NOMO-1 (cell line): ENCODE measurements around the gene COMMD1.
"Not testable (repeated sequence)": the region's sequence is repeated elsewhere in the genome, so short reads cannot be mapped to it uniquely, and the experiment has no call there.

Experiments
- DNase-seq, 2 experiments: peaks; one replicate each; lab custom pipeline; 2025; ENCODE audit not compliant: unreplicated experiment in 2 of 2; lab: John Stamatoyannopoulos, UW

The COMMD1 gene

GRCh38 chr2:62065243-62065642 is 159.8 kb downstream of the COMMD1 start:
- DNase-seq: no peak

GRCh38 chr2:62071126-62071598 is 165.7 kb downstream of the COMMD1 start:
- no peak for DNase-seq

GRCh38 chr2:62071760-62072680 is 166.5 kb downstream of the COMMD1 start:
- DNase-seq: no peak

GRCh38 chr2:62074233-62074632 is 168.8 kb downstream of the COMMD1 start:
- DNase-seq: no peak

- no peak for DNase-seq
These were observed 171.6 kb downstream of the COMMD1 start for GRCh38 chr2:62076980-62077638.

- no peak for DNase-seq
These were observed 179.3 kb downstream of the COMMD1 start for GRCh38 chr2:62084801-62085200.

GRCh38 chr2:62089658-62090057 is 184.2 kb downstream of the COMMD1 start:
- no peak for DNase-seq

GRCh38 chr2:62091471-62091870 is 186.0 kb downstream of the COMMD1 start:
- no peak for DNase-seq

- peak; percentile 25 to 61 for DNase-seq
These were observed 193.6 kb downstream of the COMMD1 start for GRCh38 chr2:62099050-62099449.

GRCh38 chr2:62099523-62100175 is 194.2 kb downstream of the COMMD1 start:
- DNase-seq: no peak

- no peak for DNase-seq
These were observed 196.4 kb downstream of the COMMD1 start for GRCh38 chr2:62101886-62102285.

- peak in 1 of 2 experiments; percentile 9 for DNase-seq
These were observed 197.0 kb downstream of the COMMD1 start for GRCh38 chr2:62102402-62102920.

- no peak for DNase-seq
These were observed 204.1 kb downstream of the COMMD1 start for GRCh38 chr2:62109554-62109953.

GRCh38 chr2:62110415-62111025 is 205.0 kb downstream of the COMMD1 start:
- no peak for DNase-seq

- no peak for DNase-seq
These were observed 206.7 kb downstream of the COMMD1 start for GRCh38 chr2:62112179-62112578.

- no peak for DNase-seq
These were observed 209.1 kb downstream of the COMMD1 start for GRCh38 chr2:62114564-62114963.

GRCh38 chr2:62116983-62117382 is 211.5 kb downstream of the COMMD1 start:
- DNase-seq: no peak

GRCh38 chr2:62118160-62118559 is 212.7 kb downstream of the COMMD1 start:
- no peak for DNase-seq

GRCh38 chr2:62119311-62119974 is 214.0 kb downstream of the COMMD1 start:
- DNase-seq: peak; percentile 22 to 81

- not testable (repeated sequence) for DNase-seq
These were observed 220.8 kb downstream of the COMMD1 start for GRCh38 chr2:62126239-62126638.
